Measurements from ENCODE around the gene IGSF6.
"Not testable (repeated sequence)": the region's sequence is repeated elsewhere in the genome, so short reads cannot be mapped to it uniquely, and the experiment has no call there.

The IGSF6 gene

DNA sequence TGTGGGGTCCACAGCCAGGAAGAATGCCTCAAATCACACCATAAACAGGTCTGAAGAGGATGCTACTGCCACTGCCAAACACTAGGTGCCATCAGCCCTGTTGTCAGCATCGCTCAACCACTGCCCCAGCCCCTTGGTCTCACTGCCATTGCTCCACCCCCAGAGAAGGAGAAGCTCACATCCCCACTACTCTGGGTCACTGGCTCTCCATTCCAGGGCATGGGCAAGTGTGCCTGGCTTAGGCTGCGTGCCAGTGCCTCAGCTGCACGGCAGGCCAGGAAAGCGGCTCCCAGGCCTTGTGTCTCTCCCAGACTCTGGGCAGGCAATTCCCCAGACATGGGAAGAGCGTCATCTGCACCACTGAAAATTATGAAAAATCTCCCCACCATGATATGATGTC, 1.2 kb upstream of the IGSF6 start:
- no peak for DNase-seq (ENCODE audit: low spot score)

DNA sequence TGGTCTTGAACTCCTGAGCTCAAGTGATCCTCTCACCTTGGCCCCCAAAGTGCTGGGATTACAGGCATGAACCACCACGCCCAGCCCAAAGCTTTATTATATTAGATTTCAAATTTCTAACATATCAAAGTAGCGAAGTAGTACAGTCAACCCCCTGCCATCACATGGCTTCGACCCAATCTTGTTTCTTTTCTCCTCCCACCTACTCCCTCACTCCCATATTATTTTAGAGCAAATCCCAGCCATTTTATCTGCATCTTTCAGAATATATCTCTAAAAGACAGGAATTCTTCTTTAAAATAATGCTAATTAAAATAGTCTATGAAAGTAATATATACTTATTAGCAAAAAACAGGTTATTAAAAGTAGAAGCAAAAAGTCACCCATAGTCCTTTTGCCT, 893 bp downstream of the IGSF6 start:
- no peak for DNase-seq (ENCODE audit: low spot score)

DNA sequence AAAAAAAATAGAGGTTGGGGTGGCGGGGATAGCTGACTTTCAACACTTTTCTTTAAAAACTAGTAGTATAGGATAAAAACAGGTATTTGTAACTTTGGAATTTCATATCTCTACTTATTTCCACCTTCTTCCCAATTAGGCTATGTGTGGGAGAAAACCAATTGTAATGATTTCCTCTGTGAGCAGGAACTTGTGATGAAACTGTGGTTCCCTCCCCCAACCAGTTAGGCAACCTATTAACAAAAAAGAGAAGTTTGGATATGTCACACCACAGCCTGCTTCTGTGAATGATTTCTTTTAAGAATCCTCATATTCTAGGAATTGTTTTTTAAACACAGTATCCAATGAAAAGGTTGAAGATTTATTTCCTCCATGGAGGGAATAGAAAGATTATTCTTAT, 1.9 kb downstream of the IGSF6 start:
- no peak for DNase-seq (ENCODE audit: low spot score)

DNA sequence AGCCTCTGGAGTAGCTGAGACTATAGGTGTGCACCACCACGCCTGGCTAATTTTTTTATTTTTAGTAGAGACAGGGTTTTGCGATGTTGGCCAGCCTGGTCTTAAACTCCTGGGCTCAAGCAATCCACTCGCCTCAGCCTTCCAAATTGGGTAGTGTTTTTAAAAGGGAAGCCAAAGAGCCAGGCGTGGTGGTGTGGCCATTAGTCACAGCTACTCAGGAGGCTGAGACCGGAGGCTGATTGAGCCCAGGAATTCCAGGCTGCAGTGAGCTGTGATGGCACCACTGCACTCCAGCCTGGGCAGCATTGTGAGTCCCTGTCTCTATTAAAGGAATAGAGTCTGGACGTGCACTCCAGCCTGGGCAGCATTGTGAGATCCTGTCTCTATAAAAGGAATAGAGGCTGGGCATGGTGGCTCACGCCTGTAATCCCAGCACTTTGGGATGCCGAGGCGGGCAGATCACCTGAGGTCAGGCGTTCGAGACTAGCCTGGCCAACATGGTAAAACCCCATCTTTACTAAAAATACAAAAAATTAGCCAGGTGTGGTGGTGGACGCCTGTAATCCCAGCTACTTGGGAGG, 2.5 kb downstream of the IGSF6 start:
- DNase-seq (ENCODE audit: low spot score) = not testable (repeated sequence)

DNA sequence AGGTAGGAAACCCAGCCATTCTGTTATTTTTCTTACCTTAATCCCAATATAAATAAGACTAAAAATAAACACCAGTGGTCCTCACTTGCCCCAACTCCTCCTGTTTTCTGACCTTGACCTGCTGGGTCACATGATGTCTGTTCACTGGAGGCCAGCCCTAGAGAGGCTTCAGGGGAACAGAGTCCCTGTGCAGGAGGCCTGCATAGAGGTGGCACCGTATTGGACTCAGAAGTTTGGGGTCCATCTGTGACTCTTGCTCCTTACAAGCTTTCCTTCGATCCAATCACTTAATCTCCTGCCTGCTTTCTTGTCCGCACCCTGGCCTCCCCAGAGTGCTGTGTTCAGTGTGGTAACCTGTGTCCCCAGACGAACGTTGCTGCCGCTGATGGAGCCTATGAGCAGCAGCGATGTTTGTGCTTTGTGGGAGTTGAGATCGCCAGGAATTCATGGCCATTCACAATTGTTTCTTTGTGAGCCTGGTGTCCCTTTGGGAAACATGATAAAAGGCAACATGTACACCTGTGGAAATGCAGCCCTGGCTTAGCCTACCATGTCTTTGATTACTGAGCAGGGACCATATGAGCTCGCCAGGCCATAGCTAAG, 4.7 kb downstream of the IGSF6 start:
- no peak for DNase-seq (ENCODE audit: low spot score)

DNA sequence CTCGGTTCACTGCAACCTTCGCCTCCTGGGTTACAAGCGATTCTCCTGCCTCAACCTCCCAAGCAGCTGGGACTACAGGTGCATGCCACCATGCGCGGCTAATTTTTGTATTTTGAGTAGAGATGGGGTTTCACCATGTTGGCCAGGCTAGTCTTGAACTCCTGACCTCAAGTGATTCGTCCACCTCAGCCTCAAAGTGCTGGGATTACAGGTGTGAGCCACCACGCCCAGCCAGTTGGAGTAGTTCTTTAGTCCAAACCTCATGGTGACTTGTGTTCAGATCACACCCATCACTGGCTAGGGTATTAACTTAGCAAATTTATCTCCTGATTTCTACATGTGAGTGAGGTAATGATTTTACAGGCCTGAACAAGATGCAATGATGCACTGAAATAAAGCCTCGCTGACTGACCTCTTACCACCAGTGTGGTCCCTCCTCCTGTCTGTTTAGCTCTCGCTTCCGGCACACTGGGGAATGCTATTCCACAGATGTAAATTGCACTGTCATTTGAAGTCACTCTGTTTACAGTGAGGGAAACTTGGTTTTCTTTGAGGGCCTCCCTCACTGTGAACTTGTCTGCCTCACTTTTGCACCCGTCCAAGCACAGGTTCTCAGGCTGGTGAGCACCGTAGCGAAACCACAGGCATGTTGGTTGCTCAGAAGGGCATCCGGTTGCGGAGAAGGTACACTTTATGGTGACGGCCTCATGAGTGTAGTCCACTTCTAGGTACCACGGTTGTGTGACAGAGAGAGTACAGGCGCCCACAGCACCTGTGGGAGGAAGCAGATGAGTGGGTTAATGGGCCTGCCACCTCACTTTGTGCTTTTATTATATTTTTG, 5.5 kb downstream of the IGSF6 start:
- DNase-seq (ENCODE audit: low spot score) = no peak

DNA sequence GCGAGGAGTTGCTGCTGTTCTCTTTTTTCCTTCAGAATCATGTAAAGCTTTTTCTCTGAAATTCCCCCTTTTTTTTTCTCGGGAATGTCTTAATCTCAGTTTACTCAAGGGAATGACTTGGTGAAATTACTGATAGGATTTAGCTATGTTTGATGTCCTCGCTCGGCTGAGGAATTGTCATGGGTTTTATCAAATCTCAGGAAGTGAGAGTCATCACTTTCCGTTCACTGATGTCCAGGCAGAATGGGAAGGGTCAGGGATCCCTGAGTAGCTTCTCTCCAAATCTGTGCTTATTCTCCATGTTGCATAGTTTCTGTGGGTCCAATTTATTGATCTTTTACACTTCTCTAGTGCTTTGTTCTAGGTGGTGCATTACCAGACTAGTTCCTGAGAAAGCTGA, 6.3 kb downstream of the IGSF6 start:
- no peak for DNase-seq (ENCODE audit: low spot score)

DNA sequence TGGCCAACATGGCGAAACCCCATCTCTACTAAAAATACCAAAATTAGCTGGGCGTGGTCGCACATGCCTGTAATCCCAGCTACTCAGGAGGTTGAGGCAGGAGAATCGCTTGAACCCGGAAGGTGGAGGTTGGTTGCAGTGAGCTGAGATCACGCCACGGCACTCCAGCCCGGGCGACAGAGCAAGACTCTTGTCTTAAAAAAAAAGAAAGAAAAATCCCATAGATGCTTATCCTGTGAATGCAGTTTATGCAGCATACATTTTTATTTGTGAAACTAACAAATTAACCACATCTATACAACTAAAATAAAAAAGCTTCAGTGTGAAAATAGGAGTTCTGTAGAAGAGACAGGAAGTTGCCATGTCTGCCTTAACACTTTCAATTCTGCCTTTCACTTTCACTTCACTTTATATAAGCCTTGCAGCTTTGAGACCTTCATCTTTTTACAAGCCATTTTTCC, 7.1 kb downstream of the IGSF6 start:
- no peak for DNase-seq (ENCODE audit: low spot score)

DNA sequence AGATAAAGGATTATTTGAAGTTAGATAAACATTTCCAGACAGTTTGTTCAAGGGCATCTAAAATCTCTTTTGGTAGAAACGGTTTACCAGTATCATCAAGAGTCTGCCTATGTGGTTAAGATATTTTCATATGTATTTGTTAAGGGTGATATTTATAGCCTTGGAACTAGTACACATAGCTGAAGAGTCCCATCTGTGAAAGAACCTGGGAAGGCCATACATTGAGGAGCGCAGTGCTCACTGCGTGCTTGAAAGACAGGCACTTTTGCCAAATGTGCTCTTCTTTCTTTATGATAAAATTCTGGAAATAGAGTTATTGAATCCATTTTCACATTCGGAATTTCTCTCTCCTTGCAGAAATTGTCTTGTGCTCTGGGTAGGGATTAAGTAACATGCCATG, 7.7 kb downstream of the IGSF6 start:
- DNase-seq (ENCODE audit: low spot score) = no peak

DNA sequence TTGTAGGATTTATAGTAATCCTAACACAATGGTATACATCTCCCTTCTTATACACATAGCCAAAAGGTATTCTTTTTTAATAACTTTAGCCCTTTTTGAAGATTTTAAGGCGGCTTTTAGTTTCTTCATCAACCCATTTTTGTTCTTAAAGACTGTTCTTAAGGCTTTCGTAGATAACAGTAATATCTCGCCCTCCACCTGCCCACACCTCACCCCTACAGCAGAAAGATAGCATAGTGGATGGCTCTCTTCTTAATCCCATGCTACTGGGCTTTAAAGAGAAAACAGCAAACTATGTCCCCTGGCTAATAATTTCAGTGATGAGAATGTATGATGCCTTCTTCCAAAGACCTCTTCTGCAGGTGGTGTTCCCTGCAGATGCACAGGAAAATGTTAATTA, 8.6 kb downstream of the IGSF6 start:
- no peak for DNase-seq (ENCODE audit: low spot score)

DNA sequence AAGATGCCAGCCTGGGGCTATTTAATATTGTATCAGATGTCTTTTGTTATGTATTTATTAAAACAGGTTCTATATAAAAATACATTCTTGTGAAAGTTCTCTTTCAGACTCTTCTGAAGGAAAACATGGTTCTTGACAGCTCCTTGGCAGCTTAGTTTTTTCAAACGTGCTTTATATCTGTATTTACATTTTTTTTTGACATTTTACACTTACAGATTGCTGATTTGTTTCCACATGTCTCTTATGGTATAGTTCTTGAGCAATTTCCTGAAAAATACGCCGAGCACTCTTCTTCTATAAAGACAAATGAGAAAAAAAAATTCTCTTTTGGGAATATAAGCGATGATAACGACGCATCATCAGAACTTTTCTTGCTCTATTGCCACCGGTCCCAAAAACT, 9.5 kb downstream of the IGSF6 start:
- DNase-seq (ENCODE audit: low spot score) = no peak

DNA sequence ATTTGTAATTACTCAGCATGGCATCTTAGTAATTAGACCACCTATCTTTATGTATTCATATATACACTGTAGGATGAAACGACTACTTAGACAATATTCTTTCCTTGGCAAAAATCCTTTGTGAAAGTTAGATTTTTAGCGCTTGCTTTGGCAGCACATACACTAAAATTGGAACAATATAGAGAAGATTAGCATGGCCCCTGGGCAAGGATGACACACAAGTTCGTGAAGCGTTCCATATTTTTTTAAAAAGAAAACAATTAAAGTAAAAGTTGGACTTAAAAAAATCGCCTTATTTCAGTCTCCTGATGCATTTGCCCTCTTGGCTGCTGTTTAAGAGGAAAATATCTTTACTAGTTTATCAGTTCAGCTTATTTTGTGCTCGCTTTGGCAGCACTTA, 10.5 kb downstream of the IGSF6 start:
- no peak for DNase-seq (ENCODE audit: low spot score)

DNA sequence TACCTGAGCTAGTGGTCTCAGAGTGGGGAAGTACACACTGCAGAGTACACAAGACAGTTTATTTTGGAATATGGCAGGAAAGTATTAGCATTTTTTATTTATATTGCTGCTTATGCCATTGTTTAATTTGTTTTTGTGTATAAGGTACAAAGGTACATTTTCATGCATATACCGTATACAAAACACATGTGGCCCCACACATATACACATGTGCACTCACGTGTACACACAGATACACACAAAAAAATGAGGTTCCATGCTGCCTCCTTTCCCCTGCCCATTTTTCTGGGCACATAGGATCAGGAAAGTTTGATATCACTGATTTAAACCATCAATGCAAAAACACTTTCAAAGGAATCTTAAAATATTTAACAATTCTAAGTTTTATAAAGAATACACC, 12.9 kb downstream of the IGSF6 start:
- no peak for DNase-seq (ENCODE audit: low spot score)

DNA sequence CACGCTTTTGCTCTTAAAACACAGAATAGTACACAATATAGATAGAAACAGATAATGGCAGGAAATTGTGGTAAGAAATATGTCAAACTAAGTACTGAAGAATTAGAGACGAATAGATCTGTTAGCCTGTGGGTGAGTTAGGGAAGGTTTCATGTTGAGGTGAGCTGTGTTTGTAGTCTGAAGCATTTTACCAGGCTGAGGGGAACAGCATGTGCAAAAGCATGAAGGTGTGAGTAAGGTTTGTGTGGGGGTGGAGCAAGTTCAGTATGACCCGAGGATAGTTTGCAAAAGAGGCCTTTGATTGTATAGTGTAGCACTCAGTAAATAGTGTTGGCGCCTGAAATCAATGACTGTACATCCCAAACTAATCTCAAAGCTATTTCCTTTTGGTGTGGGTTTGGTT, 13.8 kb downstream of the IGSF6 start:
- DNase-seq (ENCODE audit: low spot score) = peak; percentile 61

DNA sequence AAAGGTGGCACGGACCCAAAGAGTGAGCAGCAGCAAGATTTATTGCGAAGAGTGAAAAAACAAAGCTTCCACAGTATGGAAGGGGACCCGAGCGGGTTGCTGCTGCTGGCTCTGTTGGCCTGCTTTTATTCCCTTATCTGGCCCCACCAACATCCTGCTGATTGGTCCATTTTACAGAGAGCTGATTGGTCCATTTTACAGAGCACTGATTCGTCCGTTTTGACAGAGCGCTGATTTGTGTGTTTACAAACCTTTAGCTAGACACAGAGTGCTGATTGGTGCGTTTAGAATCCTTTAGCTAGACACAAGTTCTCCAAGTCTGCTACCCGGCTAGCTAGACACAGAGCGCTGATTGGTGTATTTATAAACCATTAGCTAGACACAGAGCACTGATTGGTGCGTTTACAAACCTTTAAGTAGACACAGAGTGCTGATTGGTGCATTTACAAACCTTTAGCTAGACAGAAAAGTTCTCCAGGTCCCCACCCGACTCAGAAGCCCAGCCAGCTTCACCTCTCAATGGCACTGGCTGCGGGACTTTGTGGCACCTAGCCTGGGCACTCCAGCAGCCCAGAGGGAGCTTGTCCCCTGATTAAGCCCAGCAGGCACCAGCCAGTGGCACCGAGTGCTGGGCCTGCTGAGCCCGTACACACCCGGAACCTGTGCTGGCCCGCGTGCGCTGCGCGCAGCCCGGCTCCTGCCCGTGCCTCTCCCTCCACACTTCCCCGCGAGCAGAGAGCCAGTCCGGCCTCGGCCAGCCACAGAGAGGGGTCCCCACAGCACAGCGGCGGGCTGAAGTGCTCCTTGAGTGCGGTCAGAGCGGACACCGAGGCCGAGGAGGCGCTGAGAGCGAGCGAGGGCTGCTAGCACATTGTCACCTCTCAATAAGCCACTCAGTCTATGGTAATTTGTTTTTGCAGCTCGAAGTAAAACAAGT, 15.1 kb downstream of the IGSF6 start:
- DNase-seq (ENCODE audit: low spot score) = no peak

DNA sequence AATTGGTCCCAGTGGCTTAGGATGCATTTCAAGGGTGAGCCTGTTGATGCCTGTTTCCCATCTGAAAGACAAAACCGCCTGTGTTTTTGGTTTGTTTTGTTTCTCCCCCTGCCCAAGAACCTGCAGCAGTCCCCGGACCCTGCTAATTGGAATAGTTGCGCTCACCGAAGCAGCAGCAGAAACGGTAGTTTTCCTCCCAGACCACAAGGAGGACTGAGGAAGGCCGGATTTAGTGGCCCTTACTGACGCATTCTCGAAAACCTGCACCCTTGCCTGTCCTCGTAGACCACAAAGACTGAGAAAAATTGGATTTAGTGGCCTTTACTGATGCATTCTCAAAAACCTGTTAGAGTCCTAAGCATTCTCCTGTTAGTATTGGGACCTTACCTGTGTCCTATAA, 16.7 kb downstream of the IGSF6 start:
- DNase-seq (ENCODE audit: low spot score) = not testable (repeated sequence)

DNA sequence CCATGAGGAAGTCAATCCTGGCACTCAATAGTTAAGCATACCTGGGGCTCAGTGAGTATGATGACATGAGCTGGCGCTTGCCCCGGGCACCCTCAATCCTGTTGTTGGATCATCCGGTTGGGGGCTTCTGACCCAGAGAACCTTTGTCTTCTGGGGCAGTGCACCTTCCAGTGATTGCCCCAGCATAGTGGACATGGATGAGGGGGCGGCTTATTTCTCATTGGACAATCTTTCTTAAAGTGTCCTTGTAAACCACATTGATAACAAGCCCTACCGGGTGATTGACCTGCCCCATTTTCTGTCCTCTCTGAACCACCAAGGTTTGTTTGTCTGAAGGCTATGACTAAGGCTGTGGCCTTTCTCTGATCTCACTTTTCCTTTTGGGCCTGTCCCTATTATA, 18.2 kb downstream of the IGSF6 start:
- no peak for DNase-seq (ENCODE audit: low spot score)

DNA sequence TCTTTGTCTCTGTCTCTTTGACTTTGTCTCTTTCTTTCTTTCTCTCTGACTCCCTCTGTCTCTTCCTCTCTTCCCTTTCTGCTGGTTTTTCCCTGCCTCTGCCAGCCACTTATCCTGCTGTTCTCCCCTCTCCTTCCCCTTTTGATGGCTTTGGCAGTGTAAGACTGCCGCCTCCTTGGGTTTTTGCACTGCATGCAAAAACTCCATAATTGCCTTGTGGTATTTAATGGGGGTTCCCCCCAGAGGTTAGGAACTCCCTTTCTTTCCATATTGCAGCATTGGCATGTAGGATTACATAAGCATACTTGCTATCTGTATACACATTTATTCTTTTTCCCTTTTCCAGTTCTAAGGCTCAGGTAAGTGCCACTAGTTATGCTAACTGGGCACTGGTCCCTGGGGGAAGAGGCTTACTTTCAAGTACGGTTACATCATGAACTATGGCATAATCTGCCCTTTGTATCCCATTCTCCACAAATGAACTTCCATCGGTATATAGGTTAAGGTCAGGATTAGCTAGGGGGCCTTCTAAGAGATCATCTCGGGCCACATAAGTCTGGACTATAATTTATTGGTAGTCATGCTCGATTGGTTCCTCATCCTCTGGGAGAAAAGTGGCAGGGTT, 20.3 kb downstream of the IGSF6 start:
- DNase-seq (ENCODE audit: low spot score) = not testable (repeated sequence)

DNA sequence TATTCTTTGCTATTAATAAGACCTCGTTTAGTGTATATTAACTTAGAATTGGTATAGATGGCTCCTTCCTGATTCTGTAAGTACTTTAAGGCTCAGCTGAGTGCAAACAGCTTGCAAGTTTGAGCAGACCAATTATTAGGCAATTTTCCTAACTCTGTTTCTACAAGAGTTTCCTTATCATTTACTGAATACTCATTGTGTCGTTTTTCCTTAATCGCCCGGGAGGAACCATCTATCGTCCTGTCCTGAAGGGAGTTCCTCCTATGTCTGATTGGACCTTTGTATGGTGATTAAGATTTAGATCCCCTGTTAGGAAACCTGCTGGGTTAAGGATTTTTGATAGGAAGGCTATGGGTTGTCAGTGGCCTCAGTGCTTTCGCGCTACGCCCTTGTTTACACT, 21.0 kb downstream of the IGSF6 start:
- not testable (repeated sequence) for DNase-seq (ENCODE audit: low spot score)

DNA sequence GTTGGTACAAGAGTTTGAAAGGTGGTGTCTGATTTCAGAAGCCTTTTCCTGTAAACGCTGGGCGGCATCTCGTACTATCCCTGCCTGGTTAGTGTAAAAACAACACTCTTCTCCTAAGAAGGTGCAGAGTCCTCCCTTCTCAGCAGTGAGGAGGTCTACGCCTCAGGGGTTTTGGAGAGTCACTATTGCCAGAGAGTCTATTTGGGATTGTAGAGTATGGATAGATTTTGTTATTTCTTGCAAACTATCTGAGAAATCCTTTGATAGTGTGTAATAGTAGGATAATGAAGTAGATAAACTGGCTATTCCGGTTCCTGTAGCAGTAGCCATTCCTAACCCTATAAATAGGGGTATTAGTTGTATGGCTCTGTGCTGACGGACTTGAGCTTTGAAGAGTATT, 21.5 kb downstream of the IGSF6 start:
- DNase-seq (ENCODE audit: low spot score) = not testable (repeated sequence)

DNA sequence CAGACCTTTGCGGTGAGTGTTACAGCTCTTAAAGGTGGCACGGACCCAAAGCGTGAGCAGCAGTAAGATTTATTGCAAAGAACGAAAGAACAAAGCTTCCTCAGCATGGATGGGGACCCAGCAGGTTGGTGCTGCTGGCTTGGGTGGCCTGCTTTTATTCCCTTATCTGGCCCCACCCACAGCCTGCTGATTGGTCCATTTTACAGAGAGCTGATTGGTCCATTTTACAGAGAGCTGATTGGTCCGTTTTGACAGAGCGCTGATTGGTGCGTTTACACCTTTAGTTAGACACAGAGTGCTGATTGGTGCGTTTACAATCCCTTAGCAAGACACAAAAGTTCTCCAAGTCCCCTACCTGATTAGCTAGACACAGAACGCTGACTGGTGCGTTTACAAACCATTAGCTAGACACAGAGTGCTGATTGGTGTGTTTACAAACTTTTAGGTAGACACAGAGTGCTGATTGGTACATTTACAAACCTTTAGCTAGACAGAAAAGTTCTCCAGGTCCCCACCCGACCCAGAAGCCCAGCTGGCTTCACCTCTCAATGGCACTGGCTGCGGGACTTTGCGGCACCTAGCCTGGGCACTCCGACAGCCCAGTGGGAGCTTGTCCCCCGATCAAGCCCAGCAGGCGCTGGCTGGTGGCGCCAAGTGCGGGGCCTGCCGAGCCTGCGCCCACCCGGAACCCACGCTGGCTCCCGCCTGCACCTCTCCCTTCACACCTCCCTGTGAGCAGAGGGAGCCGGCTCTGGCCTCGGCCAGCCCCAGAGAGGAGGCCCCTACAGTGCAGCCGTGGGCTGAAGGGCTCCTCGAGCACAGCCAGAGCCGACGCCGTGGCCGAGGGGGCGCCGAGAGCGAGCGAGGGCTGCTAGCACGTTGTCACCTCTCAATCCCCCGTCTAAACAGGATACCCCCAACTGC, 22.5 kb downstream of the IGSF6 start:
- not testable (repeated sequence) for DNase-seq (ENCODE audit: low spot score)
